ENCODE measurements around the gene SMG1. TPM values are rescaled to one million over a fixed set of nuclear protein-coding genes. Genes with fewer than 3 reads are reported as not detected.
A peak's percentile ranks its signal among the peaks of the same experiment; 100 is the strongest.

Gene SMG1
- total and polyA plus RNA-seq, 10 of the 15 experiments (the other 5 are each of a cell fraction or from before 2014, with no cell fraction given), result 3.9 to 66.7 (median 37.0) TPM

- TF ChIP-seq SP1 (IDR thresholded peaks at IDR 0.05; ENCODE audit: low read depth, low read length) (peak; percentile 85), IKZF2 (IDR thresholded peaks at IDR 0.05) (peak; percentile 23 to 53), HDAC2 (IDR thresholded peaks at IDR 0.05) (0 out of 2 replicates have a peak, but pooled peaks have one; percentile 64), CHD1 (IDR thresholded peaks at IDR 0.05; ENCODE audit: low read depth, low read length) (peak; percentile 85; the same call in 1 of the 2 replicates), FOXK2 (IDR thresholded peaks at IDR 0.05) (peak; percentile 7; the same call in 1 of the 2 replicates), POLR2AphosphoS5 (IDR thresholded peaks at IDR 0.05; ENCODE audit: low read length) (peak; percentile 99), IRF4 (IDR thresholded peaks at IDR 0.05; ENCODE audit: low read depth, low read length) (no peak), CUX1 (IDR thresholded peaks at IDR 0.05; ENCODE audit: insufficient replicate concordance, low read depth, low read length) (no peak), EP300 (IDR thresholded peaks at IDR 0.05; ENCODE audit: borderline replicate concordance in 1 of 2, control insufficient read depth in 1 of 2, low read depth in 2 of 2, low read length in 2 of 2) (peak in 1 of 2 experiments; percentile 9; a peak in 2 of 4 replicates), TCF7 (IDR thresholded peaks at IDR 0.05; ENCODE audit: borderline replicate concordance) (0 out of 2 replicates have a peak, but pooled peaks have one; percentile 23), KDM1A (IDR thresholded peaks at IDR 0.05; ENCODE audit: borderline replicate concordance) (no peak), RCOR1 (conservative IDR thresholded peaks at IDR 0.05; ENCODE audit: low read depth, low read length) (peak; percentile 49; the same call in 1 of the 2 replicates), ZBTB33 (IDR thresholded peaks at IDR 0.05) (no peak), WRNIP1 (IDR thresholded peaks at IDR 0.05; ENCODE audit: borderline replicate concordance, low read depth, low read length) (no peak), NR2F1 (conservative IDR thresholded peaks at IDR 0.05) (peak; percentile 93), SMARCA5 (IDR thresholded peaks at IDR 0.05) (peak; percentile 87), NFYB (IDR thresholded peaks at IDR 0.05; ENCODE audit: insufficient read depth, low read depth, low read length) (peak; percentile 96), PRDM15 (CRISPR knock-in tag; IDR thresholded peaks at IDR 0.05) (no peak), ETV6 (conservative IDR thresholded peaks at IDR 0.05 in 1 of 2, IDR thresholded peaks at IDR 0.05 in 1 of 2; ENCODE audit: borderline replicate concordance in 1 of 2, low read depth in 1 of 2) (0 out of 4 replicates have a peak, but pooled peaks of 1 of the 2 experiments have one; percentile 4)
Observed at GRCh38 chr16:18801145-18801972, 124.8 kb downstream of the SMG1 start, which contains the start of gene ARL6IP1 (continued).

All from GM12878 (cell line).